ENCODE results near the gene EHBP1L1. TPM values are rescaled to one million over a fixed set of nuclear protein-coding genes. Genes with fewer than 3 reads are reported as not detected.

EHBP1L1 gene
- total and polyA plus RNA-seq, 2 of the 8 experiments (the other 6 are each of a cell fraction or from before 2014, with no cell fraction given): 4.3 to 6.6 TPM

DNA sequence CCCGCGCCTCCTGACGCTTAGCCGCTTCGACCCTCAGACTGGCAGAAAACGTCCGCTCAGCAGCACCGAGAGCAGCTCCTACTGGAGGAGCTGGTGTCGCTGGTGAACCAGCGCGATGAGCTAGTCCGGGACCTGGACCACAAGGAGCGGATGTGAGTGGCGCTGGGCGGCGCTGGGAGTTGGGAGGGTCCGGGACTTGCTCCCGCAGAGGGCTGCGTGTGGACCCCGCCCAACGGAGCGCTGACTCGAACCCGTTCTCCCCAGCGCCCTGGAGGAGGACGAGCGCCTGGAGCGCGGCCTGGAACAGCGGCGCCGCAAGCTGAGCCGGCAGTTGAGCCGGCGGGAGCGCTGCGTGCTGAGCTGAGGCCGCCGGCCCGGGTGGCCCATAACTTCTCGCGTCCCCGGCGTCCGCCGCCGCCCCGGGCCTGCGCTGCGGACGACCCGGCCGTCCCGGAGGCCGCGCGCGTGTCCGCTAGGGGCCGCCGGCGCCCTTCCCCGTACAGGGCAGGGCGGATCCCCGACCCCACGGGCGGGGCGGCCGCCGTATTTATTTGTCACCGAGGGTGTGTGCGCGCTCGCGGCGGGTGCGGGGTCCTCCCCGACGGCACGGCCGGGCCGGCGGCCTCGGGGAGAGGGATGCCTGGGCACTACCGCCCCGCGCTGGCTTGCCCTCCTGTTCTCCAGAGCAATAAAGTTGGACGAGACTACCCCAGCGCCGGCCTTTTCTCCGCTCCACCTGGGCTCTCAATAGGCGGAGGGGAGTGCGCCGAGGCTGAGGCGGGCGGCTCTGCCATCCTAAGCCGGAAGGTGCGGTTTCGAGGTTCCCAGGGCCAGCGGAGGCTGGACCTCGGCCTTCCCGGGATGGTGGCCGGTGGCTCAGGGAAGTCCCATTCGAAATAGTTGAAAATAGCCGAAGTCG, 16.3 kb downstream of the EHBP1L1 start (continued):
- TF ChIP-seq BACH1 (IDR thresholded peaks at IDR 0.05; ENCODE audit: low read length) (no peak), KDM4A (IDR thresholded peaks at IDR 0.05; ENCODE audit: low read depth, low read length, severe bottlenecking) (peak; percentile 20), RFX5 (IDR thresholded peaks at IDR 0.05; ENCODE audit: borderline replicate concordance, low read depth, low read length) (no peak), SUZ12 (IDR thresholded peaks at IDR 0.05; ENCODE audit: low read length) (peak; percentile 76), CREB1 (IDR thresholded peaks at IDR 0.05) (no peak), YY1 (IDR thresholded peaks at IDR 0.05; ENCODE audit: low read depth, low read length) (no peak), BCL11A (IDR thresholded peaks at IDR 0.05; ENCODE audit: low read depth in 2 of 2, low read length in 2 of 2) (no peak), GTF2F1 (IDR thresholded peaks at IDR 0.05; ENCODE audit: borderline replicate concordance, low read depth, low read length) (no peak), TEAD4 (IDR thresholded peaks at IDR 0.05; ENCODE audit: low read depth, low read length) (no peak), CHD1 (IDR thresholded peaks at IDR 0.05; ENCODE audit: low read depth, low read length) (no peak), BRCA1 (IDR thresholded peaks at IDR 0.05; ENCODE audit: low read depth, low read length) (no peak), POLR2A (IDR thresholded peaks at IDR 0.05; ENCODE audit: control extremely low read depth in 1 of 2, low read depth in 2 of 2, low read length in 2 of 2) (peak in 1 of 2 experiments; percentile 49; a peak in 2 of 3 replicates), NRF1 (IDR thresholded peaks at IDR 0.05; ENCODE audit: low read depth, low read length) (no peak), TAF7 (optimal IDR thresholded peaks at IDR 0.05; ENCODE audit: borderline replicate concordance, low read depth, low read length) (no peak), SIN3A (conservative IDR thresholded peaks at IDR 0.05 in 1 of 2, IDR thresholded peaks at IDR 0.05 in 1 of 2; ENCODE audit: low read depth in 1 of 2, low read length in 2 of 2) (peak in 1 of 2 experiments; percentile 15; a peak in 1 of 4 replicates), RNF2 (IDR thresholded peaks at IDR 0.05; ENCODE audit: borderline replicate concordance, low read depth, low read length, missing control alignments, poor library complexity, severe bottlenecking) (no peak), ZNF274 (IDR thresholded peaks at IDR 0.05; ENCODE audit: borderline replicate concordance, extremely low read depth, low read length) (no peak), MAFK (IDR thresholded peaks at IDR 0.05; ENCODE audit: low read depth, low read length) (no peak), HDAC6 (IDR thresholded peaks at IDR 0.05; ENCODE audit: low read depth, low read length) (no peak), PHF8 (conservative IDR thresholded peaks at IDR 0.05; ENCODE audit: low read depth, low read length) (0 out of 2 replicates have a peak, but pooled peaks have one; percentile 34), FOSL1 (IDR thresholded peaks at IDR 0.05; ENCODE audit: insufficient read depth, low read depth, low read length) (no peak)
- TF ChIP-seq, protein P1, sequence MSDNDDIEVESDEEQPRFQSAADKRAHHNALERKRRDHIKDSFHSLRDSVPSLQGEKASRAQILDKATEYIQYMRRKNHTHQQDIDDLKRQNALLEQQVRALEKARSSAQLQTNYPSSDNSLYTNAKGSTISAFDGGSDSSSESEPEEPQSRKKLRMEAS (IDR thresholded peaks at IDR 0.05): no peak
- TF ChIP-seq, protein P2, sequence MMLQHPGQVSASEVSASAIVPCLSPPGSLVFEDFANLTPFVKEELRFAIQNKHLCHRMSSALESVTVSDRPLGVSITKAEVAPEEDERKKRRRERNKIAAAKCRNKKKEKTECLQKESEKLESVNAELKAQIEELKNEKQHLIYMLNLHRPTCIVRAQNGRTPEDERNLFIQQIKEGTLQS (IDR thresholded peaks at IDR 0.05; ENCODE audit: insufficient read depth, low read depth, low read length): no peak
